ENCODE data around the gene ARHGAP26. TPM values are rescaled to one million over a fixed set of nuclear protein-coding genes. Genes with fewer than 3 reads are reported as not detected.
A peak's percentile ranks its signal among the peaks of the same experiment; 100 is the strongest.

The ARHGAP26 gene
- polyA plus RNA-seq, 3 donors = 26.5 to 56.8 (median 28.7) TPM

GRCh38 chr5:143194206-143194605, 424.0 kb downstream of the ARHGAP26 start:
- H3K27me3 ChIP-seq (ENCODE audit: control insufficient read depth in 2 of 2, insufficient read depth in 2 of 2, low read length in 2 of 2) = no peaks in the 10 kb centered on the region

GRCh38 chr5:143194713-143195112, 424.5 kb downstream of the ARHGAP26 start:
- no peak overlapping the region for H3K4me2 ChIP-seq (replicated peaks; ENCODE audit: extremely low read depth, low read length, poor library complexity, severe bottlenecking)
- H3K36me3 ChIP-seq (replicated peaks in 1 of 2; ENCODE audit: control insufficient read depth in 1 of 2, insufficient read depth in 2 of 2, low read length in 2 of 2) = peaks cover 2 to 28% of the 10 kb centered on the region in 2 donors
- Mint-ChIP-seq H3K4me1 (peaks cover 22% of the 10 kb centered on the region), H3K27me3 (ENCODE audit: low read depth in 3 of 3) (no peaks in the 10 kb centered on the region), H3K36me3 (peaks cover 24 to 48% of the 10 kb centered on the region in 2 donors), H3K9me3 (peaks cover 0 to 12% (median 7%) of the 10 kb centered on the region in 7 donors), H3K4me3 (no peak overlapping the region), H3K27ac (peak overlapping the region in 2 of 7 donors; percentile 67 to 74)
- no peaks in the 10 kb centered on the region for H3K79me2 ChIP-seq (ENCODE audit: insufficient read depth, low read length)
- H2AFZ ChIP-seq (ENCODE audit: insufficient read depth, low read depth, low read length, poor library complexity, severe bottlenecking) = no peak overlapping the region
- H4K20me1 ChIP-seq (ENCODE audit: insufficient read depth, low read length) = peaks cover 37% of the 10 kb centered on the region
- H3K4me1 ChIP-seq (ENCODE audit: control insufficient read depth in 1 of 2, insufficient read depth in 2 of 2, low read length in 2 of 2) = peaks cover 13 to 20% of the 10 kb centered on the region in 2 donors
- DNase-seq = no peak
- intact Hi-C loops (cut with micrococcal nuclease) = no loop called here
- H3K9me3 ChIP-seq (replicated peaks in 1 of 2; ENCODE audit: control insufficient read depth in 1 of 2, insufficient read depth in 1 of 2, low read length in 2 of 2) = peaks cover 5 to 7% of the 10 kb centered on the region in 2 donors
- H3K9ac ChIP-seq (ENCODE audit: insufficient read depth, low read length, poor library complexity, severe bottlenecking) = peak overlapping the region; percentile 17
- no peaks in the 10 kb centered on the region for H3K27me3 ChIP-seq (ENCODE audit: control insufficient read depth in 2 of 2, insufficient read depth in 2 of 2, low read length in 2 of 2)
- no peak for TF ChIP-seq CTCF (IDR thresholded peaks at IDR 0.05)
- peak overlapping the region in 1 of 2 donors; percentile 49 for H3K27ac ChIP-seq (ENCODE audit: low read depth in 1 of 2, low read length in 2 of 2)
- 80% methylated on average over 1 of the region's 5 CpGs for WGBS (ENCODE audit: insufficient coverage)
- H3K4me3 ChIP-seq (replicated peaks in 1 of 3; ENCODE audit: low read depth in 2 of 3, low read length in 3 of 3) = no peak overlapping the region

More at GRCh38 chr5:143194206-143194605, 424.0 kb downstream of the ARHGAP26 start:
- Histone ChIP-seq H3K4me2 (replicated peaks; ENCODE audit: extremely low read depth, low read length, poor library complexity, severe bottlenecking) (no peak overlapping the region), H3K4me1 (ENCODE audit: control insufficient read depth in 1 of 2, insufficient read depth in 2 of 2, low read length in 2 of 2) (peaks cover 13 to 20% of the 10 kb centered on the region in 2 donors), H3K9me3 (replicated peaks in 1 of 2; ENCODE audit: control insufficient read depth in 1 of 2, insufficient read depth in 1 of 2, low read length in 2 of 2) (peaks cover 7 to 9% of the 10 kb centered on the region in 2 donors), H3K4me3 (replicated peaks in 1 of 3; ENCODE audit: low read depth in 2 of 3, low read length in 3 of 3) (no peak overlapping the region), H3K79me2 (ENCODE audit: insufficient read depth, low read length) (no peaks in the 10 kb centered on the region), H4K20me1 (ENCODE audit: insufficient read depth, low read length) (peaks cover 32% of the 10 kb centered on the region), H3K27ac (ENCODE audit: low read depth in 1 of 2, low read length in 2 of 2) (peak overlapping the region in 1 of 2 donors; percentile 49), H3K9ac (ENCODE audit: insufficient read depth, low read length, poor library complexity, severe bottlenecking) (no peak overlapping the region), H3K36me3 (replicated peaks in 1 of 2; ENCODE audit: control insufficient read depth in 1 of 2, insufficient read depth in 2 of 2, low read length in 2 of 2) (peaks cover 2 to 27% of the 10 kb centered on the region in 2 donors), H2AFZ (ENCODE audit: insufficient read depth, low read depth, low read length, poor library complexity, severe bottlenecking) (no peak overlapping the region)
- H3K4me1 Mint-ChIP-seq = peaks cover 22% of the 10 kb centered on the region
- H3K27me3 Mint-ChIP-seq (ENCODE audit: low read depth in 3 of 3) = no peaks in the 10 kb centered on the region
- DNase-seq = peak in 2 of 3 donors; percentile 43 to 60
- no peak for TF ChIP-seq CTCF (IDR thresholded peaks at IDR 0.05)
- peaks cover 22 to 47% of the 10 kb centered on the region in 2 donors for H3K36me3 Mint-ChIP-seq
- intact Hi-C loops (cut with micrococcal nuclease) = no loop called here
- H3K27ac Mint-ChIP-seq = peak overlapping the region in 3 of 7 donors; percentile 41 to 71 (median 62)
- no CpG with 5 or more reads among the region's 1 CpG for WGBS (ENCODE audit: insufficient coverage)
- no peak overlapping the region for H3K4me3 Mint-ChIP-seq
- H3K9me3 Mint-ChIP-seq = peaks cover 2 to 12% (median 8%) of the 10 kb centered on the region in 7 donors
